HuH-7.5 (cell line): ENCODE results near the gene CSRP1.
A peak's percentile ranks its signal among the peaks of the same experiment; 100 is the strongest.
"Not testable (repeated sequence)": the region's sequence is repeated elsewhere in the genome, so short reads cannot be mapped to it uniquely, and the experiment has no call there.

Experiments used
- DNase-seq: peaks from one replicate; pipeline ENCODE4 v3.0.0; 2011; ENCODE audit warnings: low spot score

Gene CSRP1

DNA sequence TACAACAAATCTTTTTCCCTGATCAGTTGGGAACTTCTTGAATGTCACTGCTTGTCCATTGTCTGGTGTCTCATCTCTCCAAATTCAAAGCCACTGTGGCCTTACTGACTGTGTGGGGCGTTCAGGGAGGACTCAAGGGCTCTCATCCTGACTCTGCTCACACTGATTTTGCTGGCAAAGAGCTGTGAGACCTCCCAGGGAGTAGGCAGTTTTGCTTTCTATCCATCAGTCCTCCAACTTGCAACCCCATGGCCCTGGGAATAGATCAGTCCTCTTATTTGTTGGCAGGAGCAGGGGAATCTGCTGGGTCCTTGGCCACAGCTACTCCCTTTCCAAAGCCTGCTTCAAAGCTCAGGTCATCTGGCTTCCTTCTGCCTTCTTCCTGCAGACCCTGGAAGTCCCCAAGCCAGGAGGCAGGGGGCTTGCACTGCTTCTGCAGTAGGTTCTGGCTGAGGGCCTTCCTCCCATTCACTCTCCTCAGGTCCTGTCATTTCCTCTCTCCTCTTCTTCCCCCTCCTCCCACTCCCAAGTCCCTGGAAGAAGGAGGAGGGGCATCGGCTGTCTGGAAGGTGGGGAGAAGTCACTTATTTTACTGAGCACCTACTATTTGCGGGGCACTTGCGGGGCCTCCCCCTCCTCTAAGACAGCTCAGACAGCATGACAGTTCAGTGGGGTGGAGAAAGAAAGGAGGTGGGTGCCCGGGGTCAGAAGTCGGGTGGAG, 31.1 kb upstream of the CSRP1 start:
- DNase-seq = no peak

DNA sequence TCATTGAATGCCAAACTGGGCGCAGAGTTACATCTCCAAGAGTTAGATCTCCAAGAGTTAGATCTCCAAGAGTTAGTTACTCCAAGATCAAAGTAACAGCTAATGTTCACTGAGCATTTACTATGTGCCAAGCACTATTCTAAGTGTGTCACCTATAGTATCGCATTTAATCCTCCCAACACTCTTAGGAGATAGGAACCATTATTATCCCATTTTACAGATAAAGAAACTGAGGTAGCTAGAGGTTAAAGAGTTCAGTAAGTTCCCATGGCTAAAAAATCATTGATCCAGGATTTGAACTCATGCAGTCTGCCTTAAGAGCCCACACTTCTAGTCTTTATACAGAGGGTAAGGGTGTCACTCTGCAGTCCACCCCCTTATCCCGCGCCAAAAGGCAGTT, 30.5 kb upstream of the CSRP1 start:
- no peak for DNase-seq

DNA sequence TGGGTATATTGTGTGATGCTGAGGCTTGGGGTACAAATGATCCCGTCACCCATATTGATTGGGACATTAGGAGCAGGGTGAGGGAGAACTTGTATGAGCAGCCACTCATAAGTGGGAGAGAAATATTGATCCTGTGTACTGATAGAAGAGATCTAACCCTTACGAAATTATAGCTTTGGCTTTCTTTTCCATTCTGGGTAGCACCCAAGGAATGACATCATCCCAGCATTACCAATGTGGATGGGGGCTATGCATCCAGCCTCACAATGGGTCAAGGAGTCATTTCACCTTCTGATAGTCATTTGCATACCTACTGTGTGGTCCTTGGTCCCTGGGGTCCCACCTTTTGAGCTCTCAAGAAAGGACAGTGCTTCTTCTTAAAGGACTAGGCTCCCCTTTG, 30.1 kb upstream of the CSRP1 start:
- no peak for DNase-seq

DNA sequence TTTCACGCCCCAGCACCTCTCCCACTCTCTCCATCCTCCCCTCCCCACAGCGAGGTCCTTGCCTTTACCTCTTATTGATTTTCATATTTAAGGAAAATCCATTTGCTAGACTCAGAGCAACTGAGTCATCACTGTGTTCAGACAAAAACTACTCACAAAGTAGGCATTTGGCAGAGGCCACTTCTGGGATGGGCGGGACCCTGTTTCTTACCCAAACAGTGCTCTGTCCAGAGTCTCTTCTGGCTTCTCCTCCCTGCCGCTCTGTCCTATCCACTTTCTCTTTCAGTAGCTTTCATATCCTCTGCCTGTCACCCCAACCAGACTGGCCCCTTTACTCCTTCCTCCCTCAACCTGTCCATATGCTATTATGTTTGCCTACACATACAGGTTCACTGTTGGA, 29.6 kb upstream of the CSRP1 start:
- DNase-seq = no peak

DNA sequence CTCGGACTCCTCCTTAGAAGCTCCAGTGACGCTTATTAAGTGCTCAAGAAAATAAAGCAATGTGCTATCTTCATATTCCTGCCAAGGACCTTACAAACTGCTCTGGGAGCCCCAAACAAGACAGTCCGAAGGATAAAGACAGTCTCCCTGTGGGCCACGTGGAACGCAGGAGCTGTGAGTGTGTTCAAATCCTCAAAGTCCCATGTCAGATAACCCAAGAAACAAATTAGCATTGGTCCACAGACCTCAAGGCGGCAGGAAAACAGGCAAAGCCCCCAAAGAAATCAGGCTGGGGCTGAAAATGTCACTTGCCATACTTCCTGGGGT, 29.0 kb upstream of the CSRP1 start:
- DNase-seq = no peak

DNA sequence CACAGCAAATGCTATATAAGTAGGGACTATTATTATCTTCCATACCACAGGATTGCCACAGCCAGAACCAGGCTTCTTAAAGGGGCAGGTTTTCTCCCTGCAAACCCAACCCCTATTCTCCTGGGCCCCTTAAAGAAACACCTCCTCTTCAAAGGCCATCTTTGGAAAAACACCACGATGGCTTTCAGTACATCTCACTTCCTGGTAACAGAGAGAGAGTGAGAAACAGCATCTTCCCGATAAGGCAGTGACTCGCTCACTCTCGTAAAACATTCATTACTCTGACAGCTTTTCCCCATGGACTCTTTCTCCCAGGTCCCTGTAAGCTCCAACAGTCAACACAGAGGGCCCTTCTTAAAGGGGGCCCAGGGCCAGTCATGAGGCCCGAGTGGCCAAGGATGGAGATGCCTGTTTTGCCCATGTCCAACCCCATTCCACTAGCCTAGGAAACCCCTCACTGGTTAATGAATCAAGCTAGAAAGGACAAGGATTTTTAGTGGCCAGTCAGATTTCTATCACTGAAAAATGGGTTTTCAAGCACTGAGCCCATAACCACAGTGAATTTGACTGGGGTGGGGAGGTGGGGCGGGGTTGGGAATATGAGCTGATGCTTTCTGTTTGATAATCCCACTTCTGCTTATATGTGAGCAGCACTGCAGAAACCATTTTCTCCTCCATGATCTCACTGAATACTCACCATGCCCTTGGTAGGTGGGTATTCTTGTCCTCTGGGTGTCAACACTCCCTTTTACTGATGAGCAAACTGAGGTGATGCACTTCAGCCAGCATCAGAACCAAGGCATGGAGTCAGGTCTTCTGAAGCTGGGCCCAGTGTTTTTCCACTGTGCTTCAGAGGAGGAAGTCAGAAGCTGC, 28.4 kb upstream of the CSRP1 start:
- DNase-seq = no peak

DNA sequence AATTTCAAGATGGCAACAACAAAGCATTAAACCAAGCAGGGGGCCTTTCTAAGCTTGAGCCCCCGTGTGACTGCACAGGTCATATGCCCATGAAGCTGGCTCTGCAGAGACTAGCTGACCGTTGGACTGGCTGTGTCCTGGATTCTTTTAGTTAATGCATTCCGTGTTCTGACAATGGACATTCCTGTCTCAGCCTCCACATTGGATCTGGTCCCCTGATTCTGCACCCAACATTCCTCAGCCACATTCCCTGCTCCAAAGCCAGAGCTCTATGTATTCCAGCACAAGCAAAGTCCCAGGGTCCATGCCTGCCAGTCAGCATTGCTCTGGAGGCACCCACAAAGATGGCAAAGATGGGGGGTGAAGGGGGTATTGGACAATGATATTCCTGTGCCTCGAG, 26.9 kb upstream of the CSRP1 start:
- no peak for DNase-seq

DNA sequence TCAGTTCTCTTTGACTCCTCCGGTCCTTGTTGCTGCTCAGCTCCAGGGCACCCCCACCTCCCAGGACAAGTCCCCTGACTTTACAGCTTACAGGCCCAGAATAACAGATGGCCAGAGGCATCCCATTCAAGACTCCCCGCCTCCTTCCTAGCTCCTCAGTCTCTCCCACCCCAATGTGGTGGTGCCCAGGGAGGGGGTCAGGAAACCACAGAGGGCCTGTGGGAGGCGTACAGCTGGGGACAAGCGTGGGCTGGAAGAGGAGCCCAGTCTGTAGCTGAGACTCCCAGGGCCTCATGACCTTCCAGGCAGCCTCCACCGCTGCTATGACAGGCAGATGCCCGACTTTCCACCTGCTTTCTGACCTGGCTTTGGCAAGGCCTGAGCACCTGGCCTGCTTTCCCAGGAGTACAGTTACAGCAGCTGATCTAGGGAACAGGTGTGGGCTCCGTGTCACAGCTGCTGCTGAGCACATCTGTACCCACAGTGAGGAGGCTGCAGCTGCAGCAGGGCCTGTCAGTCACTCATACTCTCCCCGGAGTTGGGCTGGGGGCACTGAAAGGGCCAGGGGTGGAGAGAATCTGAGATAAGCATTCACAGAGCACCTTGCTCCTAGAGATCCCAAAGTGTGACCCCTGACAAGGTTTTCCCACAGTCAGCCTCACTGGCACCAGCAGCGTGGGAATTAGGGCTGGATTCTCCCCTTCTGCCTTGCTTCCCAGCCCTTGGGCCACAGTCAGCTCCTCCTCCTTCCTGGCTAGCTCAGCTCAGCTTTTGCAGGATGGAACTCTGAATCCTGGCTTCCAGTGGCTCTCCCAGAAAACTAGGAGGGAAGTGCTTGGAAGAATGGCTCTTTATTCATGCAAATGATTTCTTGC, 24.9 kb upstream of the CSRP1 start:
- DNase-seq = no peak

DNA sequence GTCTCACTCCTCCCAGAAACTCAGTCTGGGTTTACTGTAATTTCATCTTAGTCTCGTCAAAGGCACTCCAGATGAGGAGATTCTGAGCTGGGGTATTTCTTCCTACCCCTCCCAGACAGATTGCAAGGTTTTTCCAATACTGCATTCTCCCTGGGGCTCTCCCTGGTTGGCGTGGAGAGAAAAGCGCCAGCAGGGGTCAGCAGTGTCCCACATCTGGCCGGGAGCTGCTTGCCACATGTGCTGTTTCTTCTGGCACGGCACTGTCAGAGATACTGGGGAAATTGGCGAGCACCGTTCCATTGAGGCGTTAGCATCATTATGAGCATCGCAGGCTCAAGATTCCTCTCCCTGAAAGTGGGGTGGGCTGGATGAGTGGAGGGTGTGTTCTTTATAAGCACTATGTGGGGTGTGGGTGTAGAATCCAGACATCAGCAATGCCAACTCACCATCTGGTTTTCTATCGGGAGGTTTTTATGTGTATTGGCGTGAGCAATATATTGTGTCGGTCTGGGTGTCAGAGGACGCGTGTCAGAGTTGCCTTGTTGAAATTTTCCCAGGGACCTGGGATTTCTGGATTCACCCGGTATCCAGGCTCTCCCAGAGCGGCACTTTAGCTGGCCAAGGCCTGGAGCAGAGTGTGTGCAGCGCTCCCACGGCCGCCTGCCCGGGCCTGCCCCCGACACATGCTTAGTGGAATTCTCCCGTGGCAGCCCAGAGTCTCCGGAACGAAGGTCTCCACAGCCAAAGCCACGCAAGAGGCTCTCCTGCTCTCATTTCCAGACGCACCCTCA, 24.0 kb upstream of the CSRP1 start:
- peak; percentile 70 for DNase-seq

DNA sequence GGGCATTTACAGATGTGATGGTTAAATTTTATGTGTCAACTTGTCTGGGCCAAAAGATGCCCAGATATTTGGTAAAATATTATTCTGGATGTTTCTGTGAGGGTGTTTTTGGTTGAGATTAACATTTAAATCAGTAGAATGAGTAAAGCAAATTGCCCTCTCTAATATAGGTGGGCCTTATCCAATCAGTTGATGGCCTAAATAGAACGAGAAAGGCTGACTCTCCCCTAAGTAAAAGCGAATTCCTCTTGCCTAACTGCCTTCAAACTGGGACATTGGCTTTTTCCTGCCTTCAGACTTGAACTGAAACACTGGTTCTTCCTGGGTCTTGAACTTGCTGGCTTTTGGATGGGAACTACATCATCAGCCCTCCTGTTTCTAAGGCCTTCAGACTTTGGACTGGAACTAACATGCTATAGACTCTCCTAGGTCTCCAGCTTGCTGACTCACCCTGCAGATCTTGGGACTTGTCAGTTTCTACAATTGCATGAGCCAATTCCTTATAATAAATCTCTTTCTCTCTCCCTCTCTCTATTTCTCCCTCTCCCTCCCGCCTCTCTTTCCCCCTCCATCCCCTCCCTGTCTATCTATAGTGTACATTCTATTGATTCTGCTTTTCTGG, 21.8 kb upstream of the CSRP1 start:
- DNase-seq = no peak

DNA sequence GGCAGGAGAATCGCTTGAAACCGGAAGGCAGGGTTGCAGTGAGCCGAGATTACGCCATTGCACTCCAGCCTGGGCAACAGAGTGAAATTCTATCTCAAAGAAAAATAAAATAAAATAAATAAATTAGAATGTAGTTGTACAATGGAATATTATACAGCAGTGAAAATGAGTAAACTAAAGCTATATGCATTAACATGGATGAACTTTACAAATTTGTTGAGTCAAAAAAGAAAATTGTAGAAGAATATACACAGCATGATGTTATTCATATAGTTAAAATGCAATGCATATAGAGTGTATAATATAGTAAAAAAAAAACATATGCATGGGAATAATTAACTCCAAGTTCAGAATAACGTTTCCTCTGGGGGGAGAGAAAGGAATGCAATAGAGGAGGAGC, 21.0 kb upstream of the CSRP1 start:
- DNase-seq = no peak

DNA sequence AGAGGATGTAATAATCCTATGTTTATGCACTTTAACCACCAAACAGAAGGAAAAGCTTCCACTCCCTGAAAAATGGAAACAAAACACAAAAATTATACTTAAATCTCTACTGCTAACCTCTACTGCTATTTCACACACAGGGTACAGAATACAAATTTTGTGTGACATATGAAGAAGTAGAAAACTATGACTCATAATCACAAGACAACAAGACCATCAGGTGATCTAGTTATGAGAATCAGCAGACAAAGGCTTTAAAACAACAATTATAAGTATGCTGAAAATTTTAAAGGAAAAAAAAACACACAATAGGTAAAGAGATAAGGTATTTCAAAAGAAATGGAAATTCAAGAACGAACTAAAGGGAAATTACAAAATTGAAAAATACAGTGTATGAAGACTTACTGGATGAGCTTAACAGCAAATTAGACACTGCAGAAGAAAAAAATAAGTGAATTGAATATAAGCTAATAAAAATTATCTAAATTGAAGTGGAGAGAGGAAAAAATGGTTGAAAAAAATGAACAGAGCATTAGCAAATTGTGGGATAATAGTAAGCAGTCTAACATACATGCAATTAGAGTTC, 18.4 kb upstream of the CSRP1 start:
- no peak for DNase-seq

DNA sequence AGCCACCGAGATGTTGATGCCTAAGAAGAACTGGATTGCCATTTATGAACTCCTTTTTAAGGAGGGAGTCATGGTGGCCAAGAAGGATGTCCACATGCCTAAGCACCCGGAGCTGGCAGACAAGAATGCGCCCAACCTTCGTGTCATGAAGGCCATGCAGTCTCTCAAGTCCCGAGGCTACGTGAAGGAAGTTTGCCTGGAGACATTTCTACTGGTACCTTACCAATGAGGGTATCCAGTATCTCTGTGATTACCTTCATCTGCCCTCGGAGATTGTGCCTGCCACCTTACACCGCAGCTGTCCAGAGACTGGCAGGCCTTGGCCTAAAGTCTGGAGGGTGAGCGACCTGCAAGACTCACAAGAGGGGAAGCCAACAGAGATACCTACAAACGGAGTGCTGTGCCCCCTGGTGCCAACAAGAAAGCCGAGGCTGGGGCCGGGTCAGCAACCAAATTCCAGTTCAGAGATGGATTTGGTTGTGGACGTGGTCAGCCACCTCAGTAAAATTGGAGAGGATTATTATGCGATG, 13.2 kb upstream of the CSRP1 start:
- not testable (repeated sequence) for DNase-seq

DNA sequence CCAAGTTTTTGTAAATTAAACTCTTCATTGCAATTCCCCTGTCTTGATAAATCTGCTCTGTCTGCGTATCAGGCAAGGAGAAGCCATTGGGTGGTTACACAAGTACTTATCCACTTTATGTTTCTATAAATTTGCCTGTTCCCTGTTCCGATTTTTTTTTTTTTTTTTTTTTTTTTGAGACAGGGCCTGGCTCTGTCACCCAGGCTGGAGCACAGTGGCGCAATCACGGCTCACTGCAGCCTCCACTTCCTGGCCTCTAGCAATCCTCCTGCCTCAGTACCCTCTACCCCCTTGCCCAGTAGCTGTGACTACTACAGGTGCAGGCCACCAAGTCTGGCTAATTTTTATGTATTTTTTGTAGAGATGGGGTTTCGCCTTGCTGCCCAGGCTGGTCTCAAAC, 11.1 kb upstream of the CSRP1 start:
- no peak for DNase-seq

DNA sequence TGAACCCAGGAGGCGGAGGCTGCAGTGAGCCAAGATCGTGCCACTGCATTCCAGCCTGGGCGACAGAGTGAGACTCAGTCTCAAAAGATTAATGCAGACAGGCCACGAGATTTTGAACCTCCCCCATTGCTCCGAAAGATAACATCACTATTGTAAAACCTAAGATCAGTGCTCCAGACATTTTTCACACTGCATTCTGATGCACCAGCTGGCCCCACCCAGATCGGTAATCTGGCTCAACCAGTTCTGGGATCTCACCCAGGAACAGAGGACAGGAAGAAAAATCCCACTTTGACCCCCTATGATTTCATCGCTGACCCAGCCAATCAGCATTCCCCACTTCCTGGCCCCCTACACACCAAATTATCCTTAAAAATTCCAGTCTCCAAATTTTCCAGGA, 10.7 kb upstream of the CSRP1 start:
- no peak for DNase-seq

DNA sequence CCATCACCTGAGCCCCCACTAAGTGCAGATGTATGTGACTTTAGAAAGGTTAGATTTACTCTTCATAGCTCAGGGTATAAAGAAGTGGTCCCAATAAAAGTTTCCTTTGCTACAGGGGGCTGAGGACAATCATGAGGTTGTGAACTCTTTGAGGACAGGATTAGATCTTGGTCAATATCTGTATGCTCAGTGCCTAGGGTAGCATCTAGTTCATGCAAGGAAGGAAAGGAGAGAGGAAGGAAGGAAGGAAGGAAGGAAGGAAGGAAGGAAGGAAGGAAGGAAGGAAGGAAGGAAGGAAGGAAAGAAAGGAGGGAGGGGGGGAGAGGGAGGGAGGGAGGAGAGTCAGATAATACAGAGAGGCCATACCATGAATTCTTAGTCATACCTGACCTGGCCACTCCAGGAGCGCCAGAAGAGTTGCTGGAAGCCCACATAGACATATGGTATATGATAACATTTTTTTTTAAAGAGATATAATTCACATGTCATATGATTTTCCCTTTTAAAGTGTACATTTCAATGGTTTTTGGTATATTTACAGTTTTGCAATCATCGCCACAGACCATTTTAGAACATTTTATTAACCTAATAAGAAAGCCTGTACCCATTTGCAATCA, 9.7 kb upstream of the CSRP1 start:
- no peak for DNase-seq

DNA sequence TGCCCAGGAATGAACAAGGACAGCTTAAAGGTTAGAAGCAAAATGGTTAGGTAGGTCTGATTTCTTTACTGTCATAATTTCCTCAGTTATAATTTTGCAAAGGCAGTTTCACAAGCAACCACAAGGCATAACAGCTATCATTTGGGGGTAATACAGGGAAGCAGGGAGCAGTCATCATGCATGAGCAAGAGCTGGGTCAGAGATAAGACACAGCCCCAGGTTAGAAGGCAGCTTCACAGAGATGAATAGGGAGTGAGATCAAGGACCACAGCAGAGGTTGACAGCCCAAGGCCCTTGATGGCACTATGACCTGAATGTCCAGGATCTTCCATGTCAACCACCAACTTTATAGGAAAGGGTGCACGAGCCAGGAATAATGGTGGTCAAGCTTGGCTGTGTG, 9.0 kb upstream of the CSRP1 start:
- DNase-seq = no peak

DNA sequence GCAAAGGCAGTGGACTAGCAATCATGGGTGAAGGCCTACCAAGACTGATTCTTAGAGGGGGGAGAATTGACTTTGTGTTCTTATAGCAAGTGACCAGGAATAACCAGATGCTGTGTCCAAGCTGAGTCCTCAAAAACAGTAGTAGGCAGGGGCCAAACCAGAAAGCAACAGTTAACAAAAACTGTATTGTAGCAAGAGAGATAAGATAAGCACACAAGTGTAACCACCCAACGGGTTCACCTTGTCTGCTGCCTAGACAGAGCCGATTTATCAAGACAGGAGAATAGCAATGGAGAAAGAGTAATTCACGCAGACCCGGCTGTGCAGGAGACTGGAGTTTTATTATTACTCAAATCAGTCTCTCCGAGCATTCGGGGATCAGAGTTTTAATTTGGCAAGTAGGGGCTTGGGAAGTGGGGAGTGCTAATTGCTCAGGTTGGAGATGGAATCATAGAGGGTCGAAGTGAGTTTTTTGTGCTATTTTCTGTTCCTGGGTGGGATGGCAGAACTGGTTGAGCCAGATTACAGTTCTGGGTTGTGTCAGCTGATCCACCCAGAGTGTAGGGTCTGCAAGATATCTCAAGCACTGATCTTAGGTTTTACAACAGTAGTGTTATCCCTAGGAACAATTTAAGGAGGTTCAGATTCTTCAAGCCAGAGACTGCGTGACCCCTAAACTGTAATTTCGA, 8.3 kb upstream of the CSRP1 start:
- DNase-seq = no peak

DNA sequence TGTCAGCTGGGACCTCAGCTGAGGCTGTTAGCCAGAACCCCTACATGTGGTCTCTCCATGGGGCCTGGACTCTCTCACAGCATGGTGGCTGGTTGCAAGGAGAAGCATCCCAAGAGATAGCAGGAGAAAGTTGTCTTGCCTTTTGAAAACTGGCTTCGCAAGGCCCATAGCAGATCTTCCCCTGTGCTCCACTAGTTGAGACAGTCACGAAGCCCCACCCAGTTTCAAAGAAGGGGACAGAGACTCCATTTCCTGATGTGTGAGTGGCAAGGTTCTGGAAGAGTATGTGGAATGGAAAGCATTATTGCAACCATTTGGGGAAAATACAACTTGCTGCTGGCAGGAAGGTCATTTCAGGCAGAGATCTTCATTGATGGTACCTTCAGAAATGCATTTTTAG, 7.5 kb upstream of the CSRP1 start:
- no peak for DNase-seq
